GM12875 (cell line): Measurements from ENCODE around the gene HELB.

Experiments
- H3K4me3 ChIP-seq: one replicate; pipeline ENCODE4 v1.5.1; 2011; ENCODE audit warnings: low read depth, low read length, control low read depth
- CTCF ChIP-seq: IDR thresholded peaks from 2 replicates; pipeline ENCODE4 v1.5.1; 2011; ENCODE audit warnings: low read depth, mild to moderate bottlenecking, control low read depth, inconsistent platforms, low read length, moderate library complexity, borderline replicate concordance; ENCODE audit not compliant: insufficient read depth

HELB gene

GRCh38 chr12:66371982-66372381 is 69.7 kb downstream of the HELB start:
- no peak for TF ChIP-seq CTCF

GRCh38 chr12:66375560-66375959 is 73.3 kb downstream of the HELB start:
- no peak overlapping the region for H3K4me3 ChIP-seq
- no peak for TF ChIP-seq CTCF

More at GRCh38 chr12:66371982-66372381, 69.7 kb downstream of the HELB start:
- no peak overlapping the region for H3K4me3 ChIP-seq

GRCh38 chr12:66379616-66380015 is 77.3 kb downstream of the HELB start:
- TF ChIP-seq CTCF = no peak
- H3K4me3 ChIP-seq = no peak overlapping the region

- TF ChIP-seq CTCF = no peak
- H3K4me3 ChIP-seq = no peak overlapping the region
Measured at GRCh38 chr12:66380769-66381535, 78.7 kb downstream of the HELB start.

GRCh38 chr12:66387117-66387516 is 84.8 kb downstream of the HELB start:
- no peak for TF ChIP-seq CTCF
- H3K4me3 ChIP-seq = no peak overlapping the region
